Measurements from ENCODE around the gene TOX2. TPM values are rescaled to one million over a fixed set of nuclear protein-coding genes. Genes with fewer than 3 reads are reported as not detected.

The TOX2 gene
- total RNA-seq, 1 donor from 2014 or later: 0.94 TPM

DNA sequence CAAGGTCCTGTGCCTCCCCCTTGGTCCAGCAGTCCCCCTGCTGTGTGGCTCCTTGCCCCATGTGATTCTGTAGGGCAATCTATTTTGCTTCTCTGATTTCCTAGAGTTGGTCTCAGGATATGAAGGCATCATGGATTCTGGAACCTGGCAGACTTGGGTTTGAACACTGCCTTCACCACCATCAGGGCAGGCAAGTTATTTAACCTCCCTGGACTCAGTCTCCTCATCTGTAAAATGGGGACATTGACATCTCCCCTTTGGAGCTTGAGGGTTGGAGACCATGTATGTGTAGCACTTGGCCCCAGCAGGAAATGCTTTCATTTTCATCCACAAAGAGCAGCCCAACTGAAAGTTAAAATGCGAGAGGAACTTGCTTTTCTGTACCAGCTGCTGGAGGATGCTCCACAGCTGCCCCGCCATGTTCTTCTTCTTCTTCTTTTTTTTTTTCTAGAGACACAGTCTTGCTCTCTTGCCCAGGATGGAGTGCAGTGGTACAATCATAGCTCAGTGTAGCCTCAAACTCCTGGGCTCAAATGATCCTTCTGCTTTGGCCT, 6.7 kb downstream of the TOX2 start:
- no peak for DNase-seq (ENCODE audit: low spot score in 2 of 2, unreplicated experiment in 2 of 2)
- no peak overlapping the region for H3K4me3 Mint-ChIP-seq
- H3K9me3 Mint-ChIP-seq: no peaks in the 10 kb centered on the region
- peaks cover 1% of the 10 kb centered on the region for H3K4me1 Mint-ChIP-seq
- H3K36me3 Mint-ChIP-seq: no peaks in the 10 kb centered on the region
- peaks cover 99% of the 10 kb centered on the region for H3K27me3 Mint-ChIP-seq (ENCODE audit: low read depth)
- H3K27ac Mint-ChIP-seq: no peak overlapping the region
- TF ChIP-seq, protein P1, sequence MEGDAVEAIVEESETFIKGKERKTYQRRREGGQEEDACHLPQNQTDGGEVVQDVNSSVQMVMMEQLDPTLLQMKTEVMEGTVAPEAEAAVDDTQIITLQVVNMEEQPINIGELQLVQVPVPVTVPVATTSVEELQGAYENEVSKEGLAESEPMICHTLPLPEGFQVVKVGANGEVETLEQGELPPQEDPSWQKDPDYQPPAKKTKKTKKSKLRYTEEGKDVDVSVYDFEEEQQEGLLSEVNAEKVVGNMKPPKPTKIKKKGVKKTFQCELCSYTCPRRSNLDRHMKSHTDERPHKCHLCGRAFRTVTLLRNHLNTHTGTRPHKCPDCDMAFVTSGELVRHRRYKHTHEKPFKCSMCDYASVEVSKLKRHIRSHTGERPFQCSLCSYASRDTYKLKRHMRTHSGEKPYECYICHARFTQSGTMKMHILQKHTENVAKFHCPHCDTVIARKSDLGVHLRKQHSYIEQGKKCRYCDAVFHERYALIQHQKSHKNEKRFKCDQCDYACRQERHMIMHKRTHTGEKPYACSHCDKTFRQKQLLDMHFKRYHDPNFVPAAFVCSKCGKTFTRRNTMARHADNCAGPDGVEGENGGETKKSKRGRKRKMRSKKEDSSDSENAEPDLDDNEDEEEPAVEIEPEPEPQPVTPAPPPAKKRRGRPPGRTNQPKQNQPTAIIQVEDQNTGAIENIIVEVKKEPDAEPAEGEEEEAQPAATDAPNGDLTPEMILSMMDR (IDR thresholded peaks at IDR 0.05; ENCODE audit: unreplicated experiment): no peak

DNA sequence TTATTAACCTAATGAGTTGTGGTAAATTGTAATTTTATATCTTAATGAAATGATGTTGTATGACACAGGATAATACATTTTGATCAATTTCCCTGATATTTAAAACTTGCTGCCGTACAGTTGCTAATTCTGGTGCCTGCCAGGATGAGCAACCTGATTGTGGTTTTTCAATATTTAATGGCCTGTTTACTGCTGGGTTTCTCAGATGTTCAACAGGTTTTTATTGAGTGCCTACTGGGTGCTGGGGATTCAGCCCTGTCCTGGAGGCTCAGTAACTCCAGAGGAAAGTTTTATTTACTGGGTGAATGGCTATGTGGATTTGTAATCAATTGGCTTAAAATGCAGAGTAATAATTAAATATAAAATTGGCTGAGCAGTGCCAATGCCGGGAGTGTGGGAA, 8.0 kb downstream of the TOX2 start:
- Mint-ChIP-seq H3K4me1 (no peaks in the 10 kb centered on the region), H3K4me3 (no peak overlapping the region), H3K9me3 (no peaks in the 10 kb centered on the region), H3K27ac (no peak overlapping the region), H3K27me3 (ENCODE audit: low read depth) (peaks cover 97% of the 10 kb centered on the region), H3K36me3 (no peaks in the 10 kb centered on the region)
- TF ChIP-seq, protein P1 (IDR thresholded peaks at IDR 0.05; ENCODE audit: unreplicated experiment): no peak
- no peak for DNase-seq (ENCODE audit: low spot score in 2 of 2, unreplicated experiment in 2 of 2)

DNA sequence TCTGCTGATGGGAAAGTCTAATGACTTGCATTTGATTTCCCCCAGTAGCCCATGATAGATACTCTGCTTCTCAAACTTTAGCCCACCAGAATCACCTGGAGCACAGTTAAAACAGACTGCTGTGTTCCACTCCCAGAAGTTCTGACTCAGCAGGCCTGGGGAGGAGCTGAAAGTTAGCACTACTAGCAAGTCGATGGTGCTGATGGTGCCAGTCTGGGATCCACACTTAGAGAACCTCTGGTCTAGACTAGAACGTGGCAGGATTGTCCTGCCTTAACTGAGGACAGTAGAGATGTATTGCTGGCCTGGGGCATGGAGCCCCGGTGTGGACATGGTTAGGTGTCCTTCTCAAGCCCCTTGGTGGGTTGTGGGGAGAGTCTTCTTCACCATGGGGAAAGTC, 8.7 kb downstream of the TOX2 start:
- H3K27ac Mint-ChIP-seq: no peak overlapping the region
- DNase-seq (ENCODE audit: low spot score in 2 of 2, unreplicated experiment in 2 of 2): no peak
- no peaks in the 10 kb centered on the region for H3K36me3 Mint-ChIP-seq
- H3K27me3 Mint-ChIP-seq (ENCODE audit: low read depth): peaks cover 97% of the 10 kb centered on the region
- H3K4me3 Mint-ChIP-seq: no peak overlapping the region
- TF ChIP-seq, protein P1 (IDR thresholded peaks at IDR 0.05; ENCODE audit: unreplicated experiment): no peak
- H3K4me1 Mint-ChIP-seq: no peaks in the 10 kb centered on the region
- no peaks in the 10 kb centered on the region for H3K9me3 Mint-ChIP-seq

DNA sequence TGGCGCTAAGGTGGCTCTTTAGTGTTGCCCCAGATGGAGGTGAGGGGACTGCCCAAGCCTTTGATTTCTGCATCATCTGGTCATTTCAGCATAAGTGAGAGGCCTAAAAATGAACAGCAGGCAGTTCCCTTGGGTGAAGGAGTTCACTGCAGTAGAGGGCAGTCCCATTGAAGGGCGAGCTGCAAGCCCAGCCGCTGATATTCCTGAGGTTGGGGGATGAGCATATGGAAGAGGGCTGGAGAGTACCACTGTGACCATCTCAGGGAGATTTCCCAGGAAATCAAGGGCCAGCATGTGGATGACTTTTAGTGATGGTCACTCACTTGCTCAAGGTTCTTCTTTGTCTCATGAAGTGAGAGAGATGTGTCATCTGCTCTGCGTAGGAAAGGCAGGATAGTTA, 9.3 kb downstream of the TOX2 start:
- no peaks in the 10 kb centered on the region for H3K9me3 Mint-ChIP-seq
- no peak overlapping the region for H3K27ac Mint-ChIP-seq
- H3K4me1 Mint-ChIP-seq: no peaks in the 10 kb centered on the region
- TF ChIP-seq, protein P1 (IDR thresholded peaks at IDR 0.05; ENCODE audit: unreplicated experiment): no peak
- H3K36me3 Mint-ChIP-seq: no peaks in the 10 kb centered on the region
- H3K4me3 Mint-ChIP-seq: no peak overlapping the region
- DNase-seq (ENCODE audit: low spot score in 2 of 2, unreplicated experiment in 2 of 2): no peak
- H3K27me3 Mint-ChIP-seq (ENCODE audit: low read depth): peaks cover 94% of the 10 kb centered on the region

DNA sequence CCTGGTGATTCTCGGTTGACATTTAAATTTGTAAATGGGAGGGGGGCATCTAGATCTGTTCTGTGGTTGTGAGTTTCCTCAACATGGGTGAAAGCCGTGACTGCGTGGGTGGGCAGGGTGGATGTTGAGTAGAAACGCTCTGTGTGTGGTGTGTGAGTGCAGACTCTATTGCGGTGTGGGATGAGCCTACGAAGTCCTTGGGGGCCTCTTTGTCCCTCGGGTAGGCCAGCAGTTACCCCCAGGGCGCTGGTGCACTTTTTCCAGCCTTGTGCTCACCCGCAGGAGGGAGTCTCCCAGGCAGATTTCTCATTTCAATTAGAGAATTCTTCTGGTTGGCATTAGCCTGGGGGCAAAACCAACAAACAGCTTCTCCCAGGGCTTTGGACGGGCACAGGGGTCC, 10.6 kb downstream of the TOX2 start:
- H3K27me3 Mint-ChIP-seq (ENCODE audit: low read depth): peaks cover 88% of the 10 kb centered on the region
- H3K36me3 Mint-ChIP-seq: no peaks in the 10 kb centered on the region
- TF ChIP-seq, protein P1 (IDR thresholded peaks at IDR 0.05; ENCODE audit: unreplicated experiment): no peak
- H3K27ac Mint-ChIP-seq: no peak overlapping the region
- no peak for DNase-seq (ENCODE audit: low spot score in 2 of 2, unreplicated experiment in 2 of 2)
- H3K4me1 Mint-ChIP-seq: no peaks in the 10 kb centered on the region
- H3K4me3 Mint-ChIP-seq: no peak overlapping the region
- H3K9me3 Mint-ChIP-seq: no peaks in the 10 kb centered on the region

DNA sequence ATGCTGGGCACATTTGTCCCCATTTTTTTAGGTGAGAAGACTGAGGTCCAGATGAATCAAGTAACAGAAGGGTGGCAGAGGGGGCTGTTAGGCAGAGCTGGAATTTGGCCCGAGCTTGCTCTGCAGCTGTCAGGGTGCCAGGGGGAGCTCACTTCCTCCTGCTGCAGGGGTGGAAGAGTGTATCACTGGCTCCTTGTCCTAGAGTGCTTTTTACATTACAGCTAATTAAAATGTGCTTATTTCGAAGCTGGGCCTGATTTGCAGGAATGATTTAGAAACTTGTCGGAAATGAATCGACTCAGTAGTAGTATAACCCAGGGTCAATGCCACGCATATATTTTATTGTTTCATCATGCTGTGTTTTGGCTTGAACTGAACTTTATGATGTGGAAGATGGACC, 11.1 kb downstream of the TOX2 start:
- peaks cover 83% of the 10 kb centered on the region for H3K27me3 Mint-ChIP-seq (ENCODE audit: low read depth)
- TF ChIP-seq, protein P1 (IDR thresholded peaks at IDR 0.05; ENCODE audit: unreplicated experiment): no peak
- no peaks in the 10 kb centered on the region for H3K4me1 Mint-ChIP-seq

More for the DNA sequence above, 11.1 kb downstream of the TOX2 start:
- H3K4me3 Mint-ChIP-seq: no peak overlapping the region
- no peak overlapping the region for H3K27ac Mint-ChIP-seq
- no peak for DNase-seq (ENCODE audit: low spot score in 2 of 2, unreplicated experiment in 2 of 2)
- no peaks in the 10 kb centered on the region for H3K9me3 Mint-ChIP-seq
- no peaks in the 10 kb centered on the region for H3K36me3 Mint-ChIP-seq
